GM18502 (cell line): ENCODE measurements around the gene UVRAG.

Experiments used
- ATAC-seq: cut with Tn5 transposase; IDR thresholded peaks from one replicate; pipeline ENCODE4 v1.9.1; 2021; ENCODE audit warnings: mild to moderate bottlenecking; ENCODE audit not compliant: unreplicated experiment, poor library complexity

The UVRAG gene

GRCh38 chr11:76170468-76170867 is 355.5 kb downstream of the UVRAG start:
- ATAC-seq: no peak

DNA sequence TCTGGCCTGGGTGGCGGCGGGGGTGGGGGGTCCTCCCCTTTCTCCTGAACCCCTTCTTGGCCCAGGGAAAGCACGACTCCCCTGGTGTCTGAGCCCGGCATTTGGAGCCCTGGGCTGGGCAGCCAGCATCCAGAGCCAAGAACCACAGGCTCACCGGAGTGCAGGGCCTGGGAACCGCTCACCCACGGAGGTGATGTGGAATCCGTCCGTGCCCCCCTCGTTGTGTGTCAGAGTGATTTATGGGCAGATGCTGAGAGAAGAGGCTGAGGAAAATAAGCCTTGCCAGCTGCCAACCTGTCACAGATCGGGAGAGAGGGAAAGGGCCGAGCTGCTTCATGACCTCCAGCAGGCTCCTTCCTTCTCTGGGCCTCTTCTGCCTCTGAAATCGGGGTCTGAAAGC is 357.6 kb downstream of the UVRAG start:
- ATAC-seq: no peak

DNA sequence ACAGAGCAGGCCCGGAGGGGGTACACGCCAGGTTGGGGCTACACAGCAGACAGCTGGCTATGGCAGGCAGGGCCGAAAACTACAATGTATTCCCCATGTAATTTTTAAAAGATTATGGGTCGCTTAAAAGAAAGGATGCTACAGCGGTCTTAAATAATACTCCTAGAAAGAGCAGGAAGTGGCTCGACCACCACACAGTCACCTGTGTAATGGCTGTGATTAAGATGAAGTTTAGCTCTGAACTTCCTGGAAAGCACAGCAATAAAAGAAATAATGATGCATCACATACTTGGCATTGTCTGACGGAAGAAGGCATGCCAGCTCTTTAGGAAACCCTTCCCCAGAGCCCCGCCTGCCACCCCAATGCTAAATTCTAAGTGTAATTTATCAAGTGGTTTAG is 358.7 kb downstream of the UVRAG start:
- no peak for ATAC-seq

GRCh38 chr11:76174330-76174729 is 359.3 kb downstream of the UVRAG start:
- ATAC-seq: no peak

DNA sequence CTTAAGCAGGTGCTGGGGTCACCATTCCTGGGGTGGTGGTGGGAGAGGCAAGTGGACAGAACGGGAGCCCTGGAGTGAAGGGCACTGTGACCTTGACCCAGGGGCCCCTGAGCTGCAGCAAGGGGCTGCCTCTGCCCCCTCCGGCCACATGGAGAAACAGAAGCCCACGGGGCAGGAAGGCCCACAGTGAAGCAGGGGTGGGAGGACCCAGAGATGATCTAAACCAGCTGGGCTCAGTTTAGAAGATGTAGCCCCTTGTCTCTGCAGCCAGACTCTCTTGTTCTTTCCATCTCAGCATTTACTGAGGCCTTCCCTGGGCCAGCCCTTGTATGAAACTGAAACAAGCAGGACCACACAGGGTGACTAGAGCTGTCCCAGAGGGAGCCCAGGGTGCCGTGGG is 360.8 kb downstream of the UVRAG start:
- ATAC-seq: no peak

GRCh38 chr11:76176463-76176862 is 361.5 kb downstream of the UVRAG start:
- no peak for ATAC-seq

- no peak for ATAC-seq
Observed at GRCh38 chr11:76177250-76177686, 362.3 kb downstream of the UVRAG start.

DNA sequence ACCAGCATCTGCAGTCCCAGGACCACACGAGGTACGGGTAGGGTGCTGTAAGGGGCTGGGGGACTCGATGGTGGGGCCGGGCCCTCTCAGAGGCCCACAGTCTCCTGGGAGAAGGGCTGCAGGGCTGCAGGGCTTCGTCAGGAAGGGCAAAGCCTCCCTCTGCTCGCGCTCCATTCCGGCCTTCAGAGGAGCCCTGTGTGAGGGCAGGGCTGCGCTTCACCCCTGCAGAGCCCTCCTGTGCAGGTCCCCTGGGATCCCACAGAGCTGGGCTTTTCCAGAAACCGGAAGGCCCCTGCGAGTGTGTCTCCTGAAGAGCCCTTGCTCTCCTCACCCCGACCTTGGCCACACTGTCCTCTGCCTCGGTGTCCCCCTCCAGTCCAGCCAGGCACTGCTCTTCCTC is 364.1 kb downstream of the UVRAG start:
- ATAC-seq: no peak

DNA sequence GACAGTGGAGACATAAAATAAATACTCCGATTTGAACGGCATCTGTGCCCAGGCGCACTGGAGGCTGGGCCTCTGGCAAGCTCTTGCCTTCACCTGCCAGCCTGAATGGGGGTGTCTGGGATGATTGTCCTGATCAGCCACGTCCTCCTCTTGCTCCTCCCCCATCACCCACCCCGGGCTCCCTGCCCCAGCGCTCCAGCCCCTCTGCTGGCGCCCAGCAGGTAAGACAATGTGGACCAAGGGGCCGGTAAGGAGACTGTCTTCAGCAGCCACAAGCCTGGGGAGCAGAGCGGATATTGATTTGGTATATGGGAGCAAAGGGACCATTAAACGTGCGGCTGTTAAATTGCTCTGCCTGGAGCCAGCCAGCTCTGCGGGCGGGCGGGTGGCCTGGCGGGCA is 366.4 kb downstream of the UVRAG start:
- ATAC-seq: no peak

GRCh38 chr11:76184551-76184993 is 369.6 kb downstream of the UVRAG start:
- no peak for ATAC-seq

GRCh38 chr11:76185511-76185910 is 370.5 kb downstream of the UVRAG start:
- ATAC-seq: no peak

DNA sequence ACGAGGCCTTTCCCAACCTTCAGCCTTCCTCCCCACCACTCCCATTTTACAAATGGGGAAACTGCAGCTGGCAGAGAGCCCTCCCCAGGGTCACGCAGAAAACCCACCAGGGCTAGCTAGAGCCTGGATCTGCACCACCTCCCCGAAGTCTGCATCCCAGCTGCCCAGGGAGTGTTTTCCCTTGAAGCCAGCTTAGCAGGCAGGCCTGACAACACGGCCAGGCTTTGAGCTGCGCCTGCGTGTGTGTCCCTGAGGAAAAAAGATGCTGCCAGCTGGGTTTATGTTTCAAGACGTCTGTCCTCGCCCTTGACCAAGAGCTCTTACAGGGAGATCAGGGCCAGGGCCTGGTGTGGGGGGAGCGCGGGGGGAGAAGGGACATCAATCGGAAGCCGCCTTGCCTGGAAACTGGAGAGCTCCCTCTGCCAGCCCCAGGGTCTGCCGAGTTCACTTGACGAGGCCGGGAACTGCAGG is 371.0 kb downstream of the UVRAG start:
- ATAC-seq: no peak

DNA sequence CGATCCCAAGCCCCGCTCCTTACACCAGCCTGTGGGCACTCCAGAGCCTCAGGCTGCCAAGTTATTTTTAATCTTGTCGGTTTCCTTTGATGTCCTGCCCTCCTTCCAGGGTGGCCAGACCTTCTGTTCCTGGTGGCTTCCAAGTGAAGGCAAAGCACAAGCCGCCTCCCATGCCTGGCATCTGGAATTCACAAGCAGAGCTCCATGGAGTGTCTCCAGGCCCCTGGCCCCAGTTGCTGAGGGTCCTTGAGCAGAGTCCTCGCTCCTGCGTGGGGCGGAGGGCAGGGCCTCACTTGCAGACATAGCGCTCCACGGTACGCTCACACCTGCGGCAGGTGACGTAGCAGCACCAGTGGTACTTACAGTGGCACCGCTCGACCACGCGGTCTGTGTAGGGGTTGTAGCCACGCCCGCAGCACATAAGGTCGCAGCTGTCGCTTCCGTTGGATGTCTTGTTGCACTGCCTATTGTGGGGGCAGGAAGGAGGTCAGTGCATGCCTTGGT is 371.8 kb downstream of the UVRAG start:
- ATAC-seq: no peak

DNA sequence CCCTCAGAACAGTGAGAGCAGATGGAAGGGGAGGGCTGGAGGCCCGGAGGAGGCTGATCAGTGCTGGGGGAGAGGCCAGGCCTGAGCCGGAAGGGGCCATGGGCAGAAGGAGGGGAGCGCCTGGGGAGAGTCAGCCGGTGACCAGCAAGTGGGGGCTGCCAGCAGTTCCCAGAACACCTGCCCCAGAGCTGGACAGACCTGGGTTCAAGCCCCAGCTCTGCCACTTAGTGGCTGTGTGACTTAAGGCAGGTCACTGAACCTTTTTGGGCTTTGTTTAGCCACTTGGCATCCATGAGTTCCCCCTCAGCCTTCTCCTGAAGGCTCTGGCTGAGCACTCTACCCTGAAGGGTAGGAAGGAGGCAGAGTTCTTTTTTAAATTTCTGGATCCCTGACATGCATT is 373.9 kb downstream of the UVRAG start:
- ATAC-seq: no peak

DNA sequence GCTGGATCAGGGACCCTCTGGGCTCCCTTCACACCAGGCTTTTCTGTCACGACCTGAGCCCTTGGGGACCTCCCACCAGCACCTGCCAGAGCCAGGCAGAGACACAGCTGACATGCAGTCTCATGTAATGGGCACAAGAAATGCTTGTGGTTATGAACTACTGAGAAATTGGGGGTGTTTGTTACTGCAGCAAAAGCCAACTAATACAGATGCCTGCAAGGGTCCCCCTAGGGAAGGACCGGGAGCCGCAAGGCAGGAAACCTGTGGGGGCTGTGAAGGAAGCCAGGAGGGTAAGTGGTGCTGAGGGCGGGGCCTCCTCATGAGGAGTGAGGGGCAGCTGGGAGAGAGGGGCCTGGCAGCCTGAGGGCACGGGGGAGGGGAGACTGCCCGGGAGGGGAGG is 374.7 kb downstream of the UVRAG start:
- ATAC-seq: no peak

DNA sequence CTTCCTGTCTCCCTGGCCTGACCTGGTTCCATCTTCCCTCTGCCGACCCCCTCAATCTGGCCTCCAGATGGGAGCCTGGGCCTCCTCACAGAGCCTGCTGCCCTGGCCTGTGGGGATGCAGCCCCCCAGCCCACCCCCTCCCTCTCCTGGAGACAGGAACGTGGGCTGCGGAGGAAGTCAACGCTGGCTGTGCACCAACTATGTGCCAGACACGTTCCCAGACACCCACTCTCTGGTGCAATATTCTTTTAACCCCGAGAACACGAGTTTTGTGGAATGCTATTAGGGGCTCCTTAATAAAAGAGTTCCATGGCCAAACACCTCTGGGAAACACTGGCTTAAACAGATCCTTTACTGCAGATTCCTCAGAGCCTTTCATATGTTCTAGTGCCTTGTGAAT is 375.4 kb downstream of the UVRAG start:
- no peak for ATAC-seq
